ENCODE data around the gene ALDH1B1. TPM values are rescaled to one million over a fixed set of nuclear protein-coding genes. Genes with fewer than 3 reads are reported as not detected.

Gene ALDH1B1
- total RNA-seq, 8 experiments from 2014 or later = 17.3 to 32.9 (median 22.4) TPM

GRCh38 chr9:38380230-38380871, 12.2 kb upstream of the ALDH1B1 start:
- WGBS, 10 experiments = 0 to 80% (median 62%) methylated on average over 1 to 5 of the region's 6 CpGs; no CpG with 5 or more reads in 2 of the 10 experiments
- H3K4me1 ChIP-seq (replicated peaks in 1 of 2) = peaks cover 18 to 23% of the 10 kb centered on the region in 2 donors
- H3K4me3 ChIP-seq = no peak overlapping the region
- ATAC-seq (replicated peaks in 6 of 8) = peak in 3 of 8 experiments; percentile 7 to 57 (median 19)
- no peak overlapping the region for H3K27ac ChIP-seq
- in situ Hi-C loops (cut with MboI; ENCODE audit: low pct_unique_long_range_greater_than_20kb in 2 of 9, low sequenced_read_pairs in 9 of 9, unreplicated experiment in 9 of 9) = loop anchor here in 1 of 9 experiments (25.0 kb wide), 1 partner anchor 293 kb away; no protein-coding TSS in a partner anchor

- Histone ChIP-seq H3K27ac (peak overlapping the region in 1 of 2 donors; percentile 18), H3K4me1 (replicated peaks in 1 of 2) (peaks cover 16% of the 10 kb centered on the region in 2 donors), H3K4me3 (no peak overlapping the region)
- in situ Hi-C loops (cut with MboI; ENCODE audit: low pct_unique_long_range_greater_than_20kb in 2 of 9, low sequenced_read_pairs in 9 of 9, unreplicated experiment in 9 of 9) = loop anchor here in 1 of 9 experiments (25.0 kb wide), 1 partner anchor 294 kb away; no protein-coding TSS in a partner anchor
- 6 to 80% (median 37%) methylated on average over 2 to 6 of the region's 8 CpGs; no CpG with 5 or more reads in 4 of the 10 experiments for WGBS, 10 experiments
- ATAC-seq (replicated peaks in 6 of 8) = peak in 5 of 8 experiments; percentile 58 to 81 (median 80)
Measured at GRCh38 chr9:38380872-38381534, 11.5 kb upstream of the ALDH1B1 start.

- 41 to 84% (median 65%) methylated on average over 1 to 6 of the region's 8 CpGs; no CpG with 5 or more reads in 4 of the 10 experiments for WGBS, 10 experiments
- Histone ChIP-seq H3K27ac (no peak overlapping the region), H3K4me3 (no peak overlapping the region), H3K4me1 (replicated peaks in 1 of 2) (peaks cover 12% of the 10 kb centered on the region in 2 donors)
- in situ Hi-C loops (cut with MboI; ENCODE audit: low pct_unique_long_range_greater_than_20kb in 2 of 9, low sequenced_read_pairs in 9 of 9, unreplicated experiment in 9 of 9) = loop anchor here in 1 of 9 experiments (25.0 kb wide), 1 partner anchor 295 kb away; no protein-coding TSS in a partner anchor
- no peak for ATAC-seq (replicated peaks in 6 of 8)
Measured at GRCh38 chr9:38382141-38382540, 10.4 kb upstream of the ALDH1B1 start.

- WGBS, 10 experiments = 20 to 100% (median 82%) methylated on average over 1 to 3 of the region's 3 CpGs; no CpG with 5 or more reads in 4 of the 10 experiments
- in situ Hi-C loops (cut with MboI; ENCODE audit: low pct_unique_long_range_greater_than_20kb in 2 of 9, low sequenced_read_pairs in 9 of 9, unreplicated experiment in 9 of 9) = loop anchor here in 1 of 9 experiments (25.0 kb wide), 1 partner anchor 298 kb away; no protein-coding TSS in a partner anchor
- Histone ChIP-seq H3K4me1 (replicated peaks in 1 of 2) (peaks cover 12% of the 10 kb centered on the region in 2 donors), H3K27ac (no peak overlapping the region), H3K4me3 (no peak overlapping the region)
- no peak for ATAC-seq (replicated peaks in 6 of 8)
Measured at GRCh38 chr9:38384990-38385848, 7.3 kb upstream of the ALDH1B1 start.

- H3K4me3 ChIP-seq = no peak overlapping the region
- peaks cover 8% of the 10 kb centered on the region in 2 donors for H3K4me1 ChIP-seq (replicated peaks in 1 of 2)
- no peak for ATAC-seq (replicated peaks in 6 of 8)
- H3K27ac ChIP-seq = no peak overlapping the region
- in situ Hi-C loops (cut with MboI; ENCODE audit: low pct_unique_long_range_greater_than_20kb in 2 of 9, low sequenced_read_pairs in 9 of 9, unreplicated experiment in 9 of 9) = loop anchor here in 1 of 9 experiments (25.0 kb wide), 1 partner anchor 299 kb away; no protein-coding TSS in a partner anchor
- 17 to 100% (median 93%) methylated on average over 1 to 3 of the region's 3 CpGs; no CpG with 5 or more reads in 5 of the 10 experiments for WGBS, 10 experiments
Measured at GRCh38 chr9:38385896-38386295, 6.6 kb upstream of the ALDH1B1 start.

- no peak overlapping the region for H3K4me3 ChIP-seq
- no peak overlapping the region for H3K27ac ChIP-seq
- in situ Hi-C loops (cut with MboI; ENCODE audit: low pct_unique_long_range_greater_than_20kb in 2 of 9, low sequenced_read_pairs in 9 of 9, unreplicated experiment in 9 of 9) = loop anchor here in 1 of 9 experiments (25.0 kb wide), 1 partner anchor 299 kb away; no protein-coding TSS in a partner anchor
- peak in 1 of 8 experiments; percentile 72 for ATAC-seq (replicated peaks in 6 of 8)
- H3K4me1 ChIP-seq (replicated peaks in 1 of 2) = peaks cover 3% of the 10 kb centered on the region in 2 donors
- WGBS, 10 experiments = 43 to 83% (median 69%) methylated on average over 1 to 4 of the region's 4 CpGs; no CpG with 5 or more reads in 2 of the 10 experiments
Measured at GRCh38 chr9:38386319-38386895, 6.1 kb upstream of the ALDH1B1 start.

- in situ Hi-C loops (cut with MboI; ENCODE audit: low pct_unique_long_range_greater_than_20kb in 2 of 9, low sequenced_read_pairs in 9 of 9, unreplicated experiment in 9 of 9) = loop anchor here in 1 of 9 experiments (25.0 kb wide), 1 partner anchor 300 kb away; no protein-coding TSS in a partner anchor
- no peak overlapping the region for H3K27ac ChIP-seq
- 83 to 86% (median 86%) methylated on average over 1 of the region's 1 CpG; no CpG with 5 or more reads in 7 of the 10 experiments for WGBS, 10 experiments
Measured at GRCh38 chr9:38387066-38387465, 5.4 kb upstream of the ALDH1B1 start.

GRCh38 chr9:38387751-38388150, 4.8 kb upstream of the ALDH1B1 start:
- WGBS, 10 experiments = 55 to 92% (median 85%) methylated on average over 3 to 4 of the region's 4 CpGs; no CpG with 5 or more reads in 4 of the 10 experiments
- no peak for ATAC-seq (replicated peaks in 6 of 8)
- H3K27ac ChIP-seq = no peak overlapping the region
- in situ Hi-C loops (cut with MboI; ENCODE audit: low pct_unique_long_range_greater_than_20kb in 2 of 9, low sequenced_read_pairs in 9 of 9, unreplicated experiment in 9 of 9) = loop anchor here in 1 of 9 experiments (25.0 kb wide), 1 partner anchor 300 kb away; no protein-coding TSS in a partner anchor
- no peaks in the 10 kb centered on the region for H3K4me1 ChIP-seq (replicated peaks in 1 of 2)
- H3K4me3 ChIP-seq = no peak overlapping the region

More at GRCh38 chr9:38387066-38387465, 5.4 kb upstream of the ALDH1B1 start:
- Histone ChIP-seq H3K4me1 (replicated peaks in 1 of 2) (no peaks in the 10 kb centered on the region), H3K4me3 (no peak overlapping the region)
- no peak for ATAC-seq (replicated peaks in 6 of 8)

GRCh38 chr9:38388283-38389223, 3.9 kb upstream of the ALDH1B1 start:
- 7 to 100% (median 54%) methylated on average over 1 to 5 of the region's 7 CpGs; no CpG with 5 or more reads in 1 of the 10 experiments for WGBS, 10 experiments
- no peak for ATAC-seq (replicated peaks in 6 of 8)
- in situ Hi-C loops (cut with MboI; ENCODE audit: low pct_unique_long_range_greater_than_20kb in 2 of 9, low sequenced_read_pairs in 9 of 9, unreplicated experiment in 9 of 9) = loop anchor here in 1 of 9 experiments (25.0 kb wide), 1 partner anchor 301 kb away; no protein-coding TSS in a partner anchor

GRCh38 chr9:38389313-38389712, 3.2 kb upstream of the ALDH1B1 start:
- WGBS, 10 experiments = 0 to 100% (median 56%) methylated on average over 1 to 4 of the region's 4 CpGs
- Histone ChIP-seq H3K4me3 (no peak overlapping the region), H3K4me1 (replicated peaks in 1 of 2) (peaks cover 9 to 12% of the 10 kb centered on the region in 2 donors), H3K27ac (no peak overlapping the region)
- no peak for ATAC-seq (replicated peaks in 6 of 8)
- in situ Hi-C loops (cut with MboI; ENCODE audit: low pct_unique_long_range_greater_than_20kb in 2 of 9, low sequenced_read_pairs in 9 of 9, unreplicated experiment in 9 of 9) = loop anchor here in 1 of 9 experiments (25.0 kb wide), 1 partner anchor 302 kb away; no protein-coding TSS in a partner anchor

More at GRCh38 chr9:38388283-38389223, 3.9 kb upstream of the ALDH1B1 start:
- Histone ChIP-seq H3K27ac (no peak overlapping the region), H3K4me3 (no peak overlapping the region), H3K4me1 (replicated peaks in 1 of 2) (peaks cover 3 to 4% of the 10 kb centered on the region in 2 donors)

GRCh38 chr9:38390442-38390841, 2.1 kb upstream of the ALDH1B1 start:
- Histone ChIP-seq H3K4me1 (replicated peaks in 1 of 2) (peaks cover 9 to 15% of the 10 kb centered on the region in 2 donors), H3K4me3 (no peak overlapping the region), H3K27ac (no peak overlapping the region)
- 57 to 100% (median 100%) methylated on average over 1 of the region's 1 CpG; no CpG with 5 or more reads in 5 of the 10 experiments for WGBS, 10 experiments
- no peak for ATAC-seq (replicated peaks in 6 of 8)
- in situ Hi-C loops (cut with MboI; ENCODE audit: low pct_unique_long_range_greater_than_20kb in 2 of 9, low sequenced_read_pairs in 9 of 9, unreplicated experiment in 9 of 9) = loop anchor here in 1 of 9 experiments (25.0 kb wide), 1 partner anchor 303 kb away; no protein-coding TSS in a partner anchor

Measured in motor neuron (in vitro differentiated cells).